ENCODE results near the gene C1QTNF6.

Gene C1QTNF6

DNA sequence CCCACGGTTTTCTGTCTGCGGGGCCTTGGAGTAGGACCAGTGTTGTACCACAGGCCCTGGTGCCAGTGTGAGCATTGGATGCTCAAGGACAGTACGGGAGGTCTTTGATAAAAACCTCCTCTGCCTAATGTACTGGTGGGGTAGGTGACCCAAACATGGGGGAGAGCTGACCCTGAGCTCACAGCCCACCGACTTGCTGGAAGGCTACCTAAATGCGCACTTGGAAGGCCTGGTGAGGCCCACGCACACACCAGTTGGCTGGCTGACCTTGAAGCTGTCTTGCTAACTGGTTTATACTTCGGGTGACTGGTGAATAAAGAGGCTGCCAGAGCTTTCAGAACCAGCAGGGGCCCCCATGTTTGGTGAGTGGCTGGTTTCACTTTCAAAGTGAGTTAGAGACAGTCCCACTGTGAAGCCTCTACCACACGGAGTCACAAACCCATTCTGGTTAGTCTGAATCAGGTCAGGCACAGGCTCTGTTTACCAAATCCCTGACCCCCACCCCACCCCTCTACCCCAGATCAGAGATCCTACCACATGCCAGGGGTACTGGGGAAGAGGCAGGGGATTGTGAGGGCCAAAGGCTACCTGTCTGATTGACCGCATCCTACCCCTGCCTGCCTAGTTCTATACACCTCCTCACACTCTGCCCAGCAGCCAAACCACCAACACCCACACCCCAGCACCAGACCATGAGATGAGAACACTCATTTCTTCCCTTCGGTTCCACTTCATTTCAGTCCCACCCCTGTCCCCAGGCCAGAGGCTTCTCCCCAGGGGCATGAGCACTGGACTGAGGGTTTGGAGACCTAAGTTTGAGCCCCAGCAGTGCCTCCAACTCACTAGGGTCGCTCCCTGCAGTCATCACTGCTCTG, 25.6 kb downstream of the C1QTNF6 start:
- no peak for DNase-seq (ENCODE audit: low read depth)

DNA sequence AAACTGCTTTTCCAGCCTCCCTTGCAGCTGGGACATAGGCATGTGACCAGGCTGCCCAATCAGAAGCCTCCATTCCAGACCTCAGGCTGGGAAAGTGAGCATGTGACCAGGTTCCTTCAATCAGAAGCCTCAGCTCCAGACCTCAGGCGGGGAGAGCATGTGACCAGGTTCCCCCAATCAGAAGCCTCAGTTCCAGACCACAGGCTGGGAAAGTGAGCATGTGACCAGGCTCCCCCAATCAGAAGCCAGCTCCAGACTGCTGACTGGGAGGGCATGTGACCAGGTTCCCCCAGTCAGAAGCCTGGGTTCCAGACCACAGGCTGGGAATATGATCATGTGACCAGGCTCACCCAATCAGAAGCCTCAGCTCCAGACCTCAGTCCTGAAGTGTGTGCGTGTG, 26.6 kb downstream of the C1QTNF6 start:
- no peak for DNase-seq (ENCODE audit: low read depth)

- no peak for DNase-seq (ENCODE audit: low read depth)
Measured at GRCh38 chr22:37160027-37160426, 28.0 kb downstream of the C1QTNF6 start.

- no peak for DNase-seq (ENCODE audit: low read depth)
Measured at GRCh38 chr22:37158963-37159290, 29.1 kb downstream of the C1QTNF6 start.

GRCh38 chr22:37157516-37158285, 30.3 kb downstream of the C1QTNF6 start:
- no peak for DNase-seq (ENCODE audit: low read depth)

DNA sequence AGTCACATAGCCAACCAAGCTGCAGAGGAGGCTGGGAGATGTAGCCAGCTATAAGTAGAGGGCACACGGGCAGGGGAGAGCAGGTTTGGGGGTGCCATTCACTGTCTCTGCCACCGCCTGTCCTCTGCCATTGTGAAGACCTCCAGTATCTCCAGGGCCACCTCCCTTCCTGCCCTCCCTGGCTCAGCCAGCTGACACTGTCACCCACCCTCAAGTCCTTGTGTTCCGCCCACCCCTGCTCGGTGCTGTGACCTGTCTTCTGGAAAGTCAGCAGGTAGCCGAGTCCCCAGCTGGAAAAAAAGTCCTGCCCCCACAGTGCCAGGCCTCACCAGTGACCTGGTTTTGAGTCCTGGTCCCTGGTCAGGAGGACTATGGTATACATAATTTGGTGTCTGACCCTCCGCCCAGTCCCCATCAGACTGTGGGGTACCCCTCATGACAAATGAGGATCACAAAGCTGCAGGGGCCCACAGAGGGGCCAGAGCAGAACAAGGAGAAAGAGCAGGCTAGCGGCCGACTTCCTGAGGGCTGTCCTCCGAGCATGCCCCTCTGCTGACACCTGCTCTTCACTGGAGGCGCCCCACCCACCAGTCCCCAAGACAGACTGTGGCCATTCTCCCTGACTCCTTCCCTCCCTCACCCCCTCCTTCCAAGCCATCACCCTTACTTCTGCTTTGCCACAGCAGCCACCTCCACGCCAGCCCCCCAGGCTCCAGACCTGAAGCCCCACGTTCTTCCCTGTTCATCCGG, 31.2 kb downstream of the C1QTNF6 start:
- no peak for DNase-seq (ENCODE audit: low read depth)

GRCh38 chr22:37155971-37156370, 32.1 kb downstream of the C1QTNF6 start:
- DNase-seq (ENCODE audit: low read depth): no peak

- no peak for DNase-seq (ENCODE audit: low read depth)
Measured at GRCh38 chr22:37154925-37155712, 32.9 kb downstream of the C1QTNF6 start.

DNA sequence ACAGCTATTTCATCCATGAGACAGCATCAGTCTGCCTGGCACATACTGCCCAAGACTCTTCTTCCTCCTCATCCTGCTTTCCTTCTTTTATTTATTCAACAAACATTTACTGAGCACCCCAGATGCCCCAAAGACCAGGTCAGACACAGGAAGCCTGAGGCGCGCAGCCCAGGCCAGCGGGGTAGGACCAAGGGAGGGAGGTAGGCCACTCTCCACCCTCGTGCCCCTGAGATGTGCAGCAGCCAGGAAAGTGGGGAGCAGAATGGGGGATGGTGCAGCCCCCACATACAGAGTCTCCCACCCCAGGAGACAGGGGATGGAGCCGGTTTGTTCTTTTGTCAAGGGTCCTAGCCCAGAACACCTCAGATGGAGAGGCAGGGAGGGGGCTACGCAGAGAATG, 34.1 kb downstream of the C1QTNF6 start:
- no peak for DNase-seq (ENCODE audit: low read depth)

GRCh38 chr22:37151401-37151800, 36.6 kb downstream of the C1QTNF6 start:
- no peak for DNase-seq (ENCODE audit: low read depth)

- DNase-seq (ENCODE audit: low read depth): no peak
Measured at GRCh38 chr22:37150701-37151100, 37.3 kb downstream of the C1QTNF6 start.

DNA sequence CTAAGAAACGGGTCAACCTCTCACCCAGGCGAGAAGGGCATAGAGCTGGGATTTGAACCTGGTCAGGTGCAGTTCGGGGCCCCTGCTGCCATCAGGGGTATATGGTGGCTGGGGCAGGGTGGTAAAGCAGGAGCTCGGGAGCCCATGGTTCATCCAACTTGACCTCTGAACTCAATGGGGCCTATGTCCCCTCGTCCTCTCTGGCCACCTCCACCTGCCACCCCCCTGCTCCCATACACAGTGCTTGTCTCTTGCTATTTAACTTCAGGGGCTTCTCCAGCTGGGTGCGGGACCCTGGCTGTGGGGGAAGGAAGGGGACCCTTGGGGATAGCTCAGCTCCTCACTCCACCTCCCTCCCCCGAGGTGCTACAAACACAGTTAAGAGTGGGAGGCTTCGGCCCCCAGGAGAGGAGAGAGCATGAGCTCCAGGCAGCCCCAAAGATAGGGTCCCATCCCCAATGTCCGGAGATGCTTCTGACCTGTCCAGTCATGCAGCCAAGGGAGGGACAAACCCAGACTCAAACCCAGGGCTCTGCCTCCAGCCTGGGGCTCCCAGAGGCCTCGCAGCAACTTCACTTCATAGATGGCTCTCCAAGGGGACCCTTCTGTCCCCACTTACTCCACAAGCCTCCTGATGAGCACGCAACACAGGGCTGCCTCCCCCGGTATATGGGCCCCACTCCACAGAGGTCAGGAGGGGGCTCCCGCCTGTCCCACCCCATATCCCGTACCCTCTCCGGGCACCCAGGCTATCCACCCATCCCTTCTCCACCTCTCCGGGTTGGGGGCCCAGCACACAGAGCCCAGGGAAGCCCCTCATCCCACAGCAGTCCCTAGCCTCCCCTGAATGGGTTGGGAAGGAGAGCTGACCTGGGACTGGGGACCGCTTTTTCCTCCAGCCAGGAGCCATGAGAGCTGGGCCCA, 39.0 kb downstream of the C1QTNF6 start:
- no peak for DNase-seq (ENCODE audit: low read depth)

DNA sequence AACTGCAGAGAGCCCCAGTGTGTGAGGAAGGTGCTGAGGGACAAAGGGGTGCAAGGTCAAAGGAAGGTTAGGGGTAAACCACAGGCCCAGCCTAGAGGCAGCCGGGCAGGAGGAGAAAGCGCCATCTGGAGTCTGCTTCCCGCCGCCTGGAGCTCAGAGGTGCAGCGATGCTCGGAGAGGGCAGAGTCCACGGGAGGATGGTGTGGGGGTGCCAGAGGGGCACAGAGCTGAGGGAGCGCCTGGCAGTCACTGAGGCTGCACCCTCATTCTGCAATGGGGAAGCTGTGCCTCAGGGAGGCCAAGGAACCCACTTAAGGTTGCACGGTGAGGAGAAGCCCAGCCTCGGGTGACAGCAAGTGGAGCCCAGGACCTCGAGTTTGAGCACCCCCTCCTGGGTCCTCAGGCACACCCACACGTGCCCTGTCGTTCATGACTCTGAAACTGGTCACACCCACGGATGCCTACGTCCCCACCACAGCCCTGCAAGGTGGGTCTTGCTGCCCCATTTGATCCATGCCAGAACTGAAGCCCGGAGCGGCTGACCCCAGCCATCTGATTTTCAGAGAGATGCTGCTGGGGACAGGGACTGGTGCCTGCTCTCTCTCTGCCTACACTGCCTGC, 39.9 kb downstream of the C1QTNF6 start:
- DNase-seq (ENCODE audit: low read depth): no peak

- DNase-seq (ENCODE audit: low read depth): no peak
Measured at GRCh38 chr22:37147186-37147990, 40.7 kb downstream of the C1QTNF6 start.

- DNase-seq (ENCODE audit: low read depth): no peak
Measured at GRCh38 chr22:37146507-37147180, 41.4 kb downstream of the C1QTNF6 start.

DNA sequence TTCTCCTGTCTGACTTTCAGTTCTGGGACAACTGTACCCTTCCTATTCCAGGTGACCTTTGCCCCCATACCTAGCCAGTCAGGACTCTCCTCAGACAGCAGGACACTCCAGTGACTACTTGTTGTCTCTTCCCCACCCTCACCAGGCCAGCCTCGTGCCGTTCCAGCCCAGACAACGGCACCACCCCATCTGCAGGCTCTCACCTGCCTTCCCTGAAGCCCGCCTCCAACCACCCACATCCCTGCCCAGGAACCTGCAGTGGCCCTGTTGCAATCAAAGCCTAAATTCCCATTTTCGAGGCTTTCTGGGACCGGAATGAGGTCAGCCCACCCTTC, 42.0 kb downstream of the C1QTNF6 start:
- no peak for DNase-seq (ENCODE audit: low read depth)

DNA sequence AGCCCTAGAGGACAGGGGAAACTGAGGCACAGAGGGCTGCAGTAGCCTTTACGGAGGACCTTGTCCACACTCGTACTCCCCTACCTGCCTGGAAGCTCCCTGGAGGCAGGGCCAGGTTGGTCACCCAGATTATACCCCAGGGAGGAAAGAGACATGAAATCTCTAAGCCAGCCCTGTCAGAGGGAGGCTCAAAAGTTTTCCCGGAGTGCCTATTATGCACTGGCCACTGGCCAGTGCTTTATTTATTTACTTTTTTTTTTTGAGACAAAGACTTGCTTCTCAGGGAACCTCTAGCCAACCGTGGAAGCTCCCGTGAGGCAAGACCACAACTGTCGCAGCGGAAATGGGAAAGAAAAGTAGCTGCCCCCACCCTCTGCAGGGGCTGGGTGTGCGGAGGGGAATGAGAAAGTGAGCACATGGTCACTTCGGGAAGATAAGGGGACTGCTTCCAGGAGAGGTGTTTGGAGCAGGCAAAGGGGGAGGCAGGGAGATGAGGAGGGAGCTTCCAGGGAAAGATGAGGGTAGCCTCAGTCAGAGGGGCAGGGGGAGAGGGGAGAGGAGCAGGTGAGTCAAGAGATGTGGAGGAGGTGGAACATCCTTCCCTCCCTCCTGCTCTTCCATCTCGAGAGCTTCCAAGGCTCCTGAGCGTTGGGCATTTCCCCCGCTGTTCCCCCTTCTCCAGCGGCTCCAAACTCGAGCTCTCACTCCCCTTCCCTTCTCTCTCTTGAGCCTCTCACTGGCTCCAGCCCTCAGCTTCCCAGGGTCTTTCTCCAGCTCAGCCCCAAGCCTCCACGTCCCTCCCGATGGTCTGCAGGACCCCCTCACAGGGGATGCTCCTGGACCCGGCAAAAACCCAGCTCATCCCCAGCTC, 42.6 kb downstream of the C1QTNF6 start:
- DNase-seq (ENCODE audit: low read depth): no peak

DNA sequence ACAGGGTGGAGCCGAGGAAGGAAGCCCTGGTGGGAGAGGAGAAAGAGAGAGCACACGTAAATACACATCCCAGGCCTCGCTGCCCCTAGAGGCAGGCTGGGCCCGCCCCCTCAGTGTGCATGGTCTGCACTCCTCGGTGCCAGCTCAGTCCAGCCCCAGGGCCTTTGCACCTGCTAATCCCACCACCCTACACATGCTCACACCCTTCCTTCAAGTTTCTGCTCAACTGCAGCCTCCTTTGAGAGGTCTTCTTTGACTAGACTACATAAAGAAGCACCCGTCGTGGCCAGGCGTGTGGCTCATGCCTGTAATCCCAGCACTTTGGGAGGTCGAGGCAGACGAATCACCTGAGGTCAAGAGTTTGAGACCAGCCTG, 43.9 kb downstream of the C1QTNF6 start:
- no peak for DNase-seq (ENCODE audit: low read depth)
